Endothelial cell of umbilical vein (primary cell): ENCODE measurements around the gene LOXHD1. TPM values are rescaled to one million over a fixed set of nuclear protein-coding genes. Genes with fewer than 3 reads are reported as not detected.

Experiments used
- BruUV-seq: library from RNA; stranded (reverse); fragments of 400-500 nt; replicated peaks from 2 replicates; lab custom pipeline; 2021; lab: Mats Ljungman, UMichigan
- CTCF ChIA-PET: fragments of 300-600, 350-600 bp; sonication (Branson Sonifier 250); formaldehyde crosslinking; loops from one replicate; lab custom pipeline; 2021; ENCODE audit warnings: antibody characterized with exemption, inconsistent platforms; lab: Charles Lee
- POLR2A ChIA-PET: fragments of 300-600, 350-600 bp; sonication (Branson Sonifier 250); formaldehyde crosslinking; loops from one replicate; lab custom pipeline; 2021; ENCODE audit warnings: antibody characterized with exemption, inconsistent platforms; lab: Charles Lee
- DNase-seq: peaks from one replicate; pipeline ENCODE4 v3.0.0-alpha.2; 2011; ENCODE audit warnings: low read depth, low spot score
- FAIRE-seq: peaks from 2 replicates; lab custom pipeline; 2011; peaks lifted over from hg19 to GRCh38; lab: Jason Lieb, UNC
- H2AFZ ChIP-seq: 2 replicates; pipeline ENCODE4 v1.6.0; 2012; ENCODE audit warnings: low read depth, low read length, control low read depth, inconsistent platforms
- H3K27ac ChIP-seq: 2 replicates; pipeline ENCODE4 v1.5.1; 2011; ENCODE audit warnings: low read depth, mild to moderate bottlenecking, control low read depth, low read length, moderate library complexity; ENCODE audit not compliant: insufficient read depth
- H3K27me3 ChIP-seq, 2 experiments: 2 replicates each; pipeline versions ENCODE4 v1.6.0 to v1.6.1; 2011; ENCODE audit warnings: low read length in 2 of 2, mixed read lengths in 1 of 2; ENCODE audit not compliant: control insufficient read depth in 2 of 2, insufficient read depth in 2 of 2
- H3K36me3 ChIP-seq, 2 experiments: 2 replicates in 1 of 2; 3 replicates in 1 of 2; pipeline ENCODE4 v1.5.1; 2011; ENCODE audit warnings: low read length in 2 of 2, mild to moderate bottlenecking in 1 of 2, moderate library complexity in 1 of 2; ENCODE audit not compliant: control insufficient read depth in 2 of 2, insufficient read depth in 2 of 2; ENCODE audit errors: extremely low read depth in 1 of 2
- H3K4me1 ChIP-seq: 3 replicates; pipeline ENCODE4 v1.5.1; 2011; ENCODE audit warnings: mild to moderate bottlenecking, low read length; ENCODE audit not compliant: control insufficient read depth, insufficient read depth; ENCODE audit errors: extremely low read depth
- H3K4me2 ChIP-seq: 2 replicates; pipeline ENCODE4 v1.6.1; 2011; ENCODE audit warnings: low read length, control low read depth, mixed read lengths; ENCODE audit not compliant: insufficient read depth
- H3K4me3 ChIP-seq, 3 experiments: fragments of 200-600 bp in 1 of 3; sonication (generic), shearing (Covaris generic) in 1 of 3; replicated peaks in 1 of 3; 2 replicates each; pipeline ENCODE4 v1.5.1; 2011 to 2016; ENCODE audit warnings: control low read depth in 3 of 3, low read length in 3 of 3, mild to moderate bottlenecking in 2 of 3, inconsistent platforms in 1 of 3, low read depth in 1 of 3, moderate library complexity in 1 of 3; ENCODE audit not compliant: insufficient read depth in 1 of 3
- H3K79me2 ChIP-seq: 2 replicates; pipeline ENCODE4 v1.6.0; 2012; ENCODE audit warnings: low read length, inconsistent platforms; ENCODE audit not compliant: control insufficient read depth, insufficient read depth
- H3K9ac ChIP-seq: replicated peaks from 2 replicates; pipeline ENCODE3; 2011; ENCODE audit warnings: low read length, control low read depth; ENCODE audit not compliant: insufficient read depth; ENCODE audit errors: extremely low read depth
- H3K9me1 ChIP-seq: replicated peaks from 3 replicates; pipeline ENCODE4 v1.6.0; 2011; ENCODE audit warnings: mild to moderate bottlenecking, low read length; ENCODE audit not compliant: control insufficient read depth, insufficient read depth; ENCODE audit errors: extremely low read depth
- H3K9me3 ChIP-seq: replicated peaks from 2 replicates; pipeline ENCODE4 v1.5.1; 2012; ENCODE audit warnings: low read length, inconsistent platforms; ENCODE audit not compliant: control insufficient read depth, insufficient read depth
- H4K20me1 ChIP-seq: replicated peaks from 2 replicates; pipeline ENCODE3; 2011; ENCODE audit warnings: mild to moderate bottlenecking, low read length; ENCODE audit not compliant: control insufficient read depth, insufficient read depth; ENCODE audit errors: extremely low read depth
- CTCF ChIP-seq, 2 donors: IDR thresholded peaks; 1 replicate in 1 of 2; 2 replicates in 1 of 2; pipeline ENCODE4 v1.5.1; 2011; ENCODE audit warnings: low read length in 2 of 2, mild to moderate bottlenecking in 2 of 2, moderate library complexity in 2 of 2, control low read depth in 1 of 2, inconsistent platforms in 1 of 2, low read depth in 1 of 2; ENCODE audit not compliant: insufficient read depth in 1 of 2; ENCODE audit errors: extremely low read depth in 1 of 2
- EZH2 ChIP-seq: IDR thresholded peaks from 2 replicates; pipeline ENCODE4 v1.6.1; 2012; ENCODE audit warnings: borderline replicate concordance, low read depth, mild to moderate bottlenecking, moderate library complexity, low read length, inconsistent platforms; ENCODE audit not compliant: severe bottlenecking
- FOS ChIP-seq: IDR thresholded peaks from 2 replicates; pipeline ENCODE4 v1.6.1; 2011; ENCODE audit warnings: mild to moderate bottlenecking, low read length, moderate library complexity, borderline replicate concordance; ENCODE audit not compliant: insufficient read depth
- GATA2 ChIP-seq: IDR thresholded peaks from 2 replicates; pipeline ENCODE4 v1.7.0; 2011; ENCODE audit warnings: low read depth, mild to moderate bottlenecking, moderate library complexity, mixed read lengths, low read length; ENCODE audit not compliant: insufficient read length, insufficient read depth
- JUN ChIP-seq: IDR thresholded peaks from 2 replicates; pipeline ENCODE4 v1.6.1; 2011; ENCODE audit warnings: borderline replicate concordance, low read depth; ENCODE audit not compliant: insufficient read length, insufficient read depth
- MAX ChIP-seq: IDR thresholded peaks from 2 replicates; pipeline ENCODE4 v1.6.1; 2011; ENCODE audit not compliant: insufficient read depth, insufficient read length
- MYC ChIP-seq: IDR thresholded peaks from one replicate; pipeline ENCODE4 v1.6.1; 2011; ENCODE audit warnings: mild to moderate bottlenecking, low read depth, low read length
- POLR2A ChIP-seq: IDR thresholded peaks from 2 replicates; pipeline ENCODE4 v1.6.1; 2012; ENCODE audit warnings: low read depth, mild to moderate bottlenecking, control low read depth, low read length
- POLR2AphosphoS5 ChIP-seq: IDR thresholded peaks from 2 replicates; pipeline ENCODE4 v1.6.1; 2012; ENCODE audit warnings: low read depth, mild to moderate bottlenecking, control low read depth, low read length, moderate library complexity; ENCODE audit not compliant: insufficient read depth
- dilution Hi-C: fragments of 300-500 bp; cut with MboI; formaldehyde crosslinking; loops from one replicate; pipeline ENCODE4 v1.15.0; 2019; ENCODE audit warnings: low sequenced_read_pairs; ENCODE audit not compliant: extremely low pct_ligation_motif_present
- intact Hi-C: fragments of 100-400 bp; cut with micrococcal nuclease; formaldehyde crosslinking; loops from one replicate; pipeline ENCODE4 v1.10.0; 2022
- polyA plus RNA-seq, 4 experiments: library from polyadenylated mRNA; depleted of rRNA in 3 of 4; stranded (reverse) in 3 of 4; unstranded in 1 of 4; fragments of >200 nt; gene quantifications; 2 replicates each; pipeline versions ENCODE4 v1.2.1 to v1.2.3, GENCODE V29; 2011 to 2012; ENCODE audit warnings: missing spikeins in 1 of 4
- total RNA-seq: library from RNA; stranded (reverse); gene quantifications from 2 replicates; pipeline ENCODE4 v1.2.3, GENCODE V29; 2021

The LOXHD1 gene
- total and polyA plus RNA-seq, 2 donors (not counting 3 experiments of a cell fraction or from before 2014, with no cell fraction given) = not detected

- H2AFZ ChIP-seq = peak overlapping the region; percentile 57
Measured at GRCh38 chr18:46622999-46623398, 34.0 kb downstream of the LOXHD1 start.

More at GRCh38 chr18:46622999-46623398, 34.0 kb downstream of the LOXHD1 start:
- BruUV-seq = no TSS peak
- dilution Hi-C loops = no loop called here
- Histone ChIP-seq H3K9me1 (no peaks in the 10 kb centered on the region), H3K9me3 (no peaks in the 10 kb centered on the region), H3K4me1 (peaks cover 7% of the 10 kb centered on the region), H3K79me2 (no peaks in the 10 kb centered on the region), H3K4me3 (no peak overlapping the region), H3K27me3 (no peaks in the 10 kb centered on the region), H4K20me1 (no peaks in the 10 kb centered on the region), H3K4me2 (no peak overlapping the region), H3K27ac (no peak overlapping the region), H3K36me3 (no peaks in the 10 kb centered on the region), H3K9ac (no peak overlapping the region)
- FAIRE-seq = no peak
- ChIA-PET POLR2A (no interaction called here), CTCF (interaction anchor here (0.7 to 3.1 kb wide), 9 partner anchors 16 to 550 kb away, joined by 3 to 20 read pairs (median 4); partner anchors contain the start of gene LOXHD1)
- no peak for DNase-seq
- intact Hi-C loops = loop anchor here (1.0 kb wide), 1 partner anchor 450 kb away; no protein-coding TSS in a partner anchor
- TF ChIP-seq FOS (no peak), CTCF (IDR thresholded peaks at IDR 0.05; ENCODE audit: extremely low read depth in 1 of 2, insufficient read depth in 1 of 2, low read depth in 1 of 2, low read length in 2 of 2) (no peak), MAX (no peak), JUN (no peak), MYC (no peak), POLR2AphosphoS5 (no peak), POLR2A (no peak), GATA2 (no peak), EZH2 (no peak)
